ENCODE data around the gene DRD3.

DRD3 gene

DNA sequence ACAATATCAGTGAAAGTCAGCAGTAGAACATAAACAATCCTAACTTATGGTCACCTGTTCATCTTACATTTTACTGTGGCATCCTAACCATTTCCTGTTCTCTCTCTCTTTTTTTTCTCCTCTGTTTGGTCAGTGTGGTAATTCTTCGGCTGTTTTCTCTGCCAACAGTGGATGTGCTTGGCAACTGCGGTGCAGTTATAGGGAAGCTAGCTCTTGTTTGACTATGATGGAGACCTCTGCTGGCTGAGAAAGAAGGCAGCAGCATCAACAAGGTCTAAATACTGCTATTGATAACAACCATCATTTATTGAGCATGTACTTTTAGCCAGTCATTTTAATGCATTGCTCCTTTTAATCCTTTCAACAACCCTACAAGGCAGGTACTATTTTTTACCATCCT lies 723 bp upstream of the DRD3 start:
- DNase-seq (ENCODE audit: low read depth in 3 of 3), result no peak

DNA sequence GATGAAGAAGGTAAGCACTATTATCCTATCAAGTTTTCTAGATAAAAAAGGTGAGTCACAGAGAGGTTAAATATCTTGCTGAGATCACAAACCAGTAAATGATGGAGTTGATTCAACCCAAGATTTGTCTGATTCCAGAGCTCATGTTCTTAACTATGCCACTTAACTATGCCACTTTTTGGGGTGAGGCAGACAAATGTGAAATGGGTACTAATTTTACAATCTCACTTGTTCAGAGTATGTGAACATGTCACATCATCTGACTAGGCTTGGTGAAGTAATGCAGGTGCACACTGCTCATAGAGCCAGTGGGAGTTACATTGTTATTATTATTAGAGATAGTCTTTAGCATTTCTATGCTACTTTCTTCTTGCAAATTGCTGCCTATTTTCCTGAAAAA lies 2.0 kb downstream of the DRD3 start:
- no peak for DNase-seq (ENCODE audit: low read depth in 3 of 3)

DNA sequence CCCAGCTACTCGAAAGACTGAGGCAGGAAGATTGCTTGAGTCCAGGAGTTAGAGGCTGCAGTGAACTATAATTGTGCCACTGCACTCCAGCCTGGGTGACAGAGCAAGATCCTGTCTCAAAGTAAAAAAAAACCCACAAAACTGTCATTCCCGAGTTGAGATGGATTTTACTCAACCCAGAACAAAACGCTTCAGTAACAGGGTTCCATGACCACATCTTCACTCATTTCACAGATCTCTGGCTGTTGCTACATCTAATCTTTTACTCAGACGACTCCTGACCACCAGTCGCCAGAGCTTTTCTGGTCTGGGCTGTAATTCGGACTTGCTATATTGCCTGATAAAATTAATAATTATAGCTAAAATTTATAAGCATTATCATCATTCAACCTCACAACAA lies 2.4 kb downstream of the DRD3 start:
- no peak for DNase-seq (ENCODE audit: low read depth in 3 of 3)

DNA sequence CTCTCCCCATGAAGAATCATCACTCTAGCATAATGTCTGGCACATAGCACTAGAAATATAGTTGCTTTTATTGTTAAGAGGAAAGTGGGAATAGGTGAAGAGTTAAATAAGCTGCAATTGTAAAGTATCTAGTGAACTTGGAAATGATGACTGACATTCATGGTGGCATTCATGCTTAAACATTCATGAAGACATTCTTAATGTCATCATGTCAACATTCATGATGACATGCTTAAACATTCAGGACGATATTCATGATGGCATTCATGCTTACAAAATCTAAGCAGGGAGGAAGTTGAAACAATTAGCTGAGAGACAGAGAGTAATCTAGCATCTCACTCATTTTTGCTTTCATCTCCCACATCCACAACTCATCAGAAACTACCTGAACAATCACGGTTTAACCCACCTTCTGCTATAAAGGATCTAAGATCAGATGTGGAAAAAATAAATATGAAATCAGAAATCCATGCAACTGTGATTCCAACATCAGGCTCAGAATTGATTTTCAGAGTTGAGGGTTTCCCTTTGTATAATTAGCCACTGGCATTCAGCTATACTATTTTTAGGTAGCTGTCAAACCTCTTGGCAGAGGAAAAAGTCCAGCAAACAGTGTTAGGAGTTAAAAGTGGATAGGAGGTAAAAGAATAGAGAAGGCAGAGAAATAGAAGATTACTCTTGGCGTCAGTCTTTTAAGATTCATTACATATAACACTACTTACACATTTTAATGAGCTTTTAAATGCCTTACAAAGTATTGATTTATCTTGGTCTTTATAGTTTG lies 3.5 kb downstream of the DRD3 start:
- no peak for DNase-seq (ENCODE audit: low read depth in 3 of 3)

DNA sequence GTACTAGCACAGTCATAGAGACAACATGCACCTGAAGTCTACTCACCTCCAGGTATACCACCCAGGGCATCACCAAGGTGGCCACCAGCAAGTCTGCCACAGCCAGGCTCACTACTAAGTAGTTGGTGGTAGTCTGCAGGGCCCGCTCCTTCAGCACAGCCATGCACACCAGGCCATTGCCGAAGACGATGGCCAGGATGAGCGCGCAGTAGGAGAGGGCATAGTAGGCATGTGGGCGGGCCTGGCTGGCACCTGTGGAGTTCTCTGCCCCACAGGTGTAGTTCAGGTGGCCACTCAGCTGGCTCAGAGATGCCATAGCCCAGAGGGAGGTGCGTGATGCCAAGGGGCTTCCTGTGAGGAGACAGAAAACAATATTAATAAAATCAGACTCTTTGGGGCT lies 7.2 kb downstream of the DRD3 start:
- no peak for DNase-seq (ENCODE audit: low read depth in 3 of 3)

DNA sequence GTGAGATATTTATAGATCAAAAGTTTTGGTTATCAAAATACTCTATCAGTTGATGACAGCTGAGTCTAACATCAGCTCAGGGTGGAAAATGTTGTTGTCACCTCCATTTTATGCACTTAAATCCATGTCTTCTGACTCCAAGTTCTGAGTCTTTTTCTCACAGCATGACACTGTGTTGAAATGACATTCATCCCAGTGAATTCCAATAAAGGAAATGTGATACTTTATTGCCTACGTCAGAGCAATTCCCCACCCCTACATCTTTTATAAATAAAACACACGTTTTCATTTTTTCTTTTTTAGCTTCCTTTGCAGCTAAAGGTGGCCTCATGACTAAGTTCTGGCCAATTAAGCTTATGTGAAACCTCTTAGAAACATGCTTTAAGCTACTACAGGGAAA lies 10.7 kb downstream of the DRD3 start:
- no peak for DNase-seq (ENCODE audit: low read depth in 3 of 3)

DNA sequence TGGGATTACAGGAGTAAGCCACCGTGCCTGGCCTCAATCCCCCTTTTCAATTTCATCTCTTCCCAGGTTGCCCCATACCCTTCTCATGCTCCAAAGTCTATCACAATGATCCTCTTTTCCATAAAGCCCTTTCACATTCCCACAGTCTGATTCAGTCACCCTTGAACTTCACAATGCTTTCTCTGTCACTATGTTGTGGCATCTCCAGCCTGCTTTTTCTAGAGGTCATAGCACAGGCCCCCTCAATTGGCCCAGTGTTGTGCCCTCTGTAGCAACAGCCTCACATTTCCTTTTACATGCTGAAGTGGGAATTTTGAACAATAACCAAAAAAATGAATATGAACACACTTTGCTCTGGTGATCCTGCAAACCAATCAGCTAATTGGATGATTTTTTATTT lies 21.5 kb downstream of the DRD3 start:
- DNase-seq (ENCODE audit: low read depth in 3 of 3), result no peak

DNA sequence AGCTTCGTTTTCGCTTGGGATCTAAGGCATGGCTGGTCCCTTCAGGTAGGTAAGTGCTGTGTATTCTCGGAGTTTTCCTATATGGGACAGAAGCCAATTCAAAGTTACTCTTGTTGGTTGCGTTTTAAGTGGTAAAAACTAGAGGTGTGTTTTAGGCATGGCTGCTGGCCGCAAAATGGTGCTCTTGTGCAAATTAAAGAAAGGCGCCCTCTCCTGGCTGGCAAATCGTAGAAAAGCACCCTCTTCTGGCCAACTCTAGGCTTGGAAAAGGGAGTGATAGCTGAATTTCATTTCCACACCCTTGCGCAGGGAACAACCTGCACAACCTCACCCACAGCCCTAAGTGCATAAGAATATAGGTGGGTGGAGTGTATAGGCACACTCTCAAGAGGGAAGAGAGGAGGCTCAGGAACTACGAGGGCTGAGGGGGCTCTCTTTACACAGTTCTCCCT lies 23.5 kb downstream of the DRD3 start:
- DNase-seq (ENCODE audit: low read depth in 3 of 3), result peak in 2 of 3 experiments; percentile 5 to 6

DNA sequence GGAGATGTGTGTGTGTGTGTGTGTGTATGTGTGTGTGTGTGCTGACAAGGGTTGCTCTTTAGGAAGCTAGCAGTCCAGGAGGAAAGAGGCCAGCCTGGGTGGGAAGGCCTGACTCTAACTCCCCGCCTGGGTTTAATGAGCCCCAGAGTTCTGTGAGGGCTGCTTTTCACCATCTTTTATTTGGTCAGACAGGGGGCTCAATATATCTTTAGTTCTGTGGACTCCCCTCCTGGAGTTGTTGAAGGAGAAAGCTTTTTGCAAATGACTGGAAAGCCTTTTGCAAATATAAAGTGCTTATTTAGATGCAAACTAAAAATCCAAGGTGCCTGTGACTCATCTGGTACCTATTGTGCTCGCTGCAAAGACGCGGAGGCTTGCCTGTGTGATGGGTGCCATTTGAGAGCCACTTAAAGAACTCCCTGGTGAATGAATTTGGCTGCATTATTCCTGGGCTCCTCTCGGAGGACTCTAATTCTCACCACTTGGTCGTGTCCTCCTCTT lies 24.5 kb downstream of the DRD3 start:
- no peak for DNase-seq (ENCODE audit: low read depth in 3 of 3)

DNA sequence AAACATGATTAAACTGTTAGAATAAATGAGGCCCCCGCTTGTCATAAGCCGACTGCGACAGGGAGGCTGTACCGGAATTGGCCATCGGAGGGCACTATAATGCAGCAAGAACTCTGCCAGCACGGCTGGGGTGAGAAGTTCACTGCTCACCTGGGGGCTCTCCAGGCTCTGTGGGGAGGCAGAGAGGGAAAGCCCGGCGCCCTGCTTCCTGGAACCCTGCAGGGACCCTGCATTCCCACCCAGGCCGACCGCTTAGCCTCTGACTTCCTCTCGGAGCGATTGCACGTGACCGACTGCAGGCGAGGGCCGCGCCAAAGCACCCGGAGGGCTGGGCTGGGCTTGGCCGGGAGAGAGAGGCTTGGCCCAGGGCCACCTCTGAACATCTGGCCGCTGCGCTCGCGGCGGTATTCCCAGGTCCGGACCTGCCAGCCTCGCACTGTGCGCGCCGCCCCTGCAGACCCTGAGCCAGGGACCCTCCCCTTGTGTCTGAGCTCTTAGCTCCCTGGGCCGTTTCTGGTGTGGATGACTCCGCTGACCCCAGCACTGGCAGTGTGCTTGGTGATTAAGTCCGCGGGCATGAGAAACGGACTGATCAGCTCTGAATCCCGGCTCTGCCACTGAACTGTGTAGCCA lies 26.2 kb downstream of the DRD3 start:
- peak; percentile 73 to 75 (median 73) for DNase-seq (ENCODE audit: low read depth in 3 of 3)

DNA sequence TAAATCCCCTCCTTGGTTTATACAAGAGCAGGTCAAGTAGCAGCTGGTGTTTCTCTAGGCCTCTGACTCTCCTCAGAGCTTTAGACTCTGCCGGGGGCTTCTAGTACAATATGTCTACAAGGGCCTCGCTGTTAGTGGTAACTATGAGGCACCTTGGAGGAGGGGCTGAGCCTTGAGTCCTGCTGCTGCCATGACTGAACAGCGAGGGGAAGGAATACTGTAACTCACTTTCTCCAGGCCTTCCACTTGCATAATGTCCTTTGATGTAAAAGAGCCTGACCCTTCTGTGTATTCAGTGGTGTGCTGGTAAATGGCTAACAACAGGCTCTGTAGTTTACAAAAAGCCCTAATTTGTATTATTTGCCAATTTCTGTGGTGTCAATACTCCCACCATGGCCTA lies 27.8 kb downstream of the DRD3 start:
- DNase-seq (ENCODE audit: low read depth in 3 of 3), result no peak

DNA sequence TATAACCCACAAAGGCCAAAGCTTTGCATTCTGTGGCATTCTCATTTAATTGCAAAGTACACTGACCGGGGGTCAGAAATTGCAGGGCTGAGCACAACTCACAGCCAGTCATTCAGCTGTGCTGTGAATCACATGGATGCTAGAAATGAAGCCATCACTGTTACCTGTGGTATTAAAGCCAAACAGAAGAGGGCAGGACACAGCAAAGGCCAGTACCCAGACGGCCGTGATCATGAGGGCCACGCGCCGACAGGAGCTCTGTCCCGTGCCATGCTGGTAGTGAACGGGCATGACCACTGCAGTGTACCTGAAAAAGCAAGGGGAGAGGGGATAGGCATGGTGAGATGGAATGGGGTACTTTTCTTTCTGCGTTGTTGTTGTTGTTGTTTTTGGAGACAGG lies 31.6 kb downstream of the DRD3 start:
- DNase-seq (ENCODE audit: low read depth in 3 of 3), result no peak

DNA sequence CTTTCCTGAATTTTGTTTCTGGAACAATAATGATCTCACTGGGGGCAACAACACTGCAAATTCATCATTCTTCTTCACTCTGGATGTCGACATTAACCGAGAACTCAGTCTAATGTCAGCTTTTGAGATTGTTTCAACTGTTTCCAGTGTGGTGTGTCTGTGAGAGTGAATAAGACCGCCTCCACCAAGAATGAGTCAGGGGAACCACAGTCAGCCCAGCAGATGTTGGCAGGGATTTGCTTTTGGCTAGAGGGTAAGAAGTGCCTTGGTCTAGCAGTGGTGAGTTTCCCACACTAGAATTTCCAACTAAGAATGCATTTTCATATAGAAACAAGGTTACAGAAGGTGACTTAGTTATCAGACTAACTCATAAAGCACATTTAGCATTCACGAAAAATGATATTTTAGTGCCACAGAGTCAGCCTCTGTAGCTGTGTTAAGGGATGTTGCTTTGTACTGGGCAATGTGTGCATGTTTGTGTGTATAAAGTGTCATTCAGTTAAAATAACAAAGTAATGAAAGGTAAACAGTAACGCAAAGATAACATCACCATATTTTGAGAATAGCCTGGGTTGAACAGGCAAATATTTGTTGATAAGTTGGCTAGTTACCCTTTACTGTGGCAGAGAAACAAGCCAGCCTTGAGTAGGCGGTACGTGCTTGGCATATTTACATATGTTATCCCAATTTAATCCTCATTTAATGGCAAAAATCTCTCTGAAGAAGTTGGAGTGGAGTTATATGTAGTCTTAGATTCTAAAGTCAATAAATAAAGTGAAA lies 33.8 kb downstream of the DRD3 start:
- no peak for DNase-seq (ENCODE audit: low read depth in 3 of 3)

DNA sequence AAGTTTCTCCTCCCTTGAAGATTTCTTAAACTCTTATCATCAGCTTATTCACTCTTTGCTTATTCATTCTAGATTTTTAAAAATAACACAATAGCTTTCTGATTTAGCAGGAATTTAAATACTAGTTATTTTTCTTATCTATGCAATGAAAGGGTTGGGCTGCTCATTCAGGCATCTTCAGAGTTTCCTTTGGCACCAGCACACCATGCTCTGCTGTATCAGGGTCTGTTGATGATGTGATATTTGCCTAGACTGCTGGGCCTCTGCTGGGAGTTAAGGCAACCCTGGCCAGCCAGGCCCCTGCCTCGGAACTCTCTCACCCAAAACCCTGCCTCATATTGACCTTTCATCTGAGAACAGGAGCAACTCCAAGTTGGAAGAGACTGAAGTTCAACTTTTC lies 35.0 kb downstream of the DRD3 start:
- no peak for DNase-seq (ENCODE audit: low read depth in 3 of 3)

DNA sequence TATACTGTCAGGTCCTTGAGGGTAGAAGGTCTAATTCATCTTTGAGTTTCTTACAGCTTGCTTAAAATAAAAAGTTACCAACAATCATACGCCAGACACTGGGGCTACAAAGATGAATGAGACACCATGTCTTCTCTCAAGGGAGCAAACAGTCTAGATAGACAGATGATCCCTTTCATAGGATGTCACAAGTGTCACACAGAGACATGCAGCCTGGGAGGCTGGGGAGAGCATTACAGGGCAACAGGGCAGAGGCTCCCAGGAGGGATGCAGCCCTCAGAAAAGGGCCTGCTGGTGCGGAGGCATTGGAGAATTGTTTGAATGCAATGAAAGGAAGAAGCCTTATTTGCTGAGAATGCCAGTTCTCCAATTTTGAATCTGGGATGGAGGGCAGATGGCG lies 39.0 kb downstream of the DRD3 start:
- no peak for DNase-seq (ENCODE audit: low read depth in 3 of 3)

DNA sequence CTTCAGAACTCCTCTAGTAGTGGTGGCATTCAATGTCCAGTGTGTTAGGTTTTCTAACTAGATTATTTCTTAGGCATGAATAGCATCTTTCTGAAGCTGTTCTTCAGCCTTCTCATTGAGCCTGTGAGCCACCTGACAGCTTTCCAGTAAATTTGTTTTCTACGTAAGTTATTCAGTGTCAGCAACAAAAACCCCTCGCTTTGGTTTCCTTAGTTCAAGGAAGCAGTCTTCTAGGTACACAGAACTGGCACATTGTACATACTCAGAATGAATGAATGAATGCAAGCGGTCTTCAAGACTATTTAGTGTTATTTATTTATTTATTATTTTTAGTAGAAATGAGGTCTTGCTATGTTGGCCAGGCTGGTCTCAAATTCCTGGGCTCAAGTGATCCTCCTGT lies 44.9 kb downstream of the DRD3 start:
- no peak for DNase-seq (ENCODE audit: low read depth in 3 of 3)

DNA sequence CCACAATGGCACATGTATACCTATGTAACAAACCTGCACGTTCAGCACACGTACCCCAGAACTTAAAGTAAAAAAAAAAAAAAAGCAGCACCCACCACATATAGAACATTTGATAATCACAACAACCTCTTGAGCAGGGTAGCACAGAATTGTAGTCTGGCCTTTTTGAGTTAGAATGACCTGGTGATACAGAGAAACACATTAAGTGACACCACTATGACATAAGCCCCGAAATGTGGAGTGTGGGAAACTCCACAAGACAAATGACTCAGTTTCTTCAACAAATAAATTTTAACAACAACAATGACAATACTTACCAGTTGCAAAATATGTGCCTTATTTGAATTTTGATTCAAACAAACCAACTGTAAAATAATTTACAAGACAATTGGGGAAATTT lies 46.4 kb downstream of the DRD3 start:
- no peak for DNase-seq (ENCODE audit: low read depth in 3 of 3)

DNA sequence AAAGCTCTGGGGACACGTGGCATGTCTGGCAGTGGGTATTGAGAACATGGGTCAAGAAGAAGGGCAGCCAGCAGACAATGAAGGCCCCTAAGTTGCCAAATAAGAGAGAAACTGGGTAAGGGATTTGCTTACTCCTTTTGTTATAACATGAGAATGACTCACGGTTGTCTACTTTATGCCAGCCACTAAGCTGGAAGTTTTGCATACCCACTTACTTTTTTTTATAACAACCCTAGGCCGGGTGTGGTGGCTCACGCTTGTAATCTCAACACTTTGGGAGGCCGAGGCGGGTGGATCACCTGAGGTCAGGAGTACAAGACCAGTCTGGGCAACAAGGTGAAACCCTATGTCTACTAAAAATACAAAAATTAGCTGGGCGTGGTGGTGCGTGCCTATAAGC lies 50.0 kb downstream of the DRD3 start:
- no peak for DNase-seq (ENCODE audit: low read depth in 3 of 3)

DNA sequence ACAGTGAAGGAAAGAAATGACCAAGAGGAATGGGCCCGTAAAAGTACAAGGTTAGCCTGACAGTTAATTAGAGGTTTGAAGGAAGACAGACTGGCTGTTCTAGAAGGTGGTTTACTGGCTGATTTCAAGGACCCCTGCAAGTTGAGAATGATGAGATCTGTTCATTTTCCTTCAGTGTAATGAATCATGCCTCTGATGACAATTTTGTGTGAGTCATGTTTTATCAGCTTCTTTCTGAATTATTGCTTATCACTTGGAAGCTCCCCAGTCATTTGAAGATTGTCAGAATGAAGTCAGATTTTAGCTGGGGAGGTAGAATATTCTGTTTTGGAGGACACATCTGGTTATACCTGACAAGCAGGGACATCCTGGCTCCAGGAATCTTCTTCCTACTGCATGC lies 50.6 kb downstream of the DRD3 start:
- DNase-seq (ENCODE audit: low read depth in 3 of 3), result no peak

DNA sequence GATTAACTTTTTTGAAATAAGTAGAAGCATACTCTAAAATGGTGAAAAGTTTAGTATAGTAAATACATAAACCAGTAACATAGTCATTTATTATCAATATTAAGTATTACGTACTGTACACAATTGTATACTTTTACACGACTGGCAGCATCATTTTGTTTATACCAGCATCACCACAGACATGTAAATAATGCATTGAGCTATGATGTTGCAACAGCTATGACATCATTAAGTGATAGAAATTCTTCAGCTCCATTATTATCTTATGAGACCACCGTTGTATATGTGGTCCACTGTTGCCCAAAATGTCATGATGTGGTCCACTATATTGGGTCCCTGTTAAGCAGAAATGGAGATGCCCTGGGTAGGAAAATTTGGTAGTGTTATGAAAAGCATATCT lies 51.3 kb downstream of the DRD3 start:
- DNase-seq (ENCODE audit: low read depth in 3 of 3), result no peak

DNA sequence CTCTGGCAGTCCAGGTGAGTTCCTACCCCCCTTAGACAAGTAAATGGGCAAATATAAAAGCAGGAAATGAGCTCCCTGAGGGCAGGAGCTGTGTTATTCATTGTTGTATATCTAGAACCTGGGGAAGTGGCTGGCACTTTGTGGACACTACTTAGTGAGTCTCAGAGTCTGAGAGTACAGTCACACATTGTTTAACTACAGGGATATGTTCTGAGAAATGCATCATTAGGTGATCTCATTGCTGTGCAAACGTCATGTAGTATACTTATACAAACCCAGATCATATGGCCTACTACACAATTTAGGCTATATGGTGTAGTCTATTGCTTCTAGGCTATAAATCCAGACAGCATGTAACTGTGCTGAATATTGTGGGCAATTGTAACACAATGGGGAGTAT lies 52.4 kb downstream of the DRD3 start:
- DNase-seq (ENCODE audit: low read depth in 3 of 3), result no peak

DNA sequence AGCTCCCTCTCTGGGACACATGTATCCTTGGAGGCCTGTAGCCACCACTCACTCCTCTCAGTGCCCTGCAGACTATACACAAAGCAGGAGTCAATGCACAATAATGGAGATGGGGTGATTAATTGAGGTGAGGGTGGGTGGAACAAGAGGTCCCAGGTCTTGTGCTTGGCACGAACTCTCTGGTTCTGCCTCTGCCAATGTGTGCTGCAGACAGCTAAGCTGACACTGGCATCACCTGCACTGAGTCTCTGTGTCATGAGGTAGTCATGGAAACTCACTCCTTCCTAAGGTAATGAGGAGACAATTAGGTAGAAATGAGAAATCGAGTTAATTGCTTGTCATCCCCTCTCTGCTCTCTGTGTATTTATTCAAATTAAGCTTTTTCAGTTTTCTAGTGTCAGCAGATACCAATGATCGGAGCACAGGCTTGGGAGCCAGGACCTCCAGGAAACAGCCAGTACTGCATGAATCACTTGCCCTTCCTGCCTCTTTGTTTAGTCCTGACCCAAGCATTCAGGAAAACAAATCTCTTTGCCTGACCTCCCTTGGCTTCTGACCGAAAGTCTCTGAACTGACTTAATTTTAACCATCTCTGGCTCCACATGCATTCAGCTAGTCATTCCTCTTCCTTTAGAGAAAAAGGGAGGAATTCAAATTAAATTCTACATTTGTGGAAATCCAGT lies 56.7 kb downstream of the DRD3 start:
- no peak for DNase-seq (ENCODE audit: low read depth in 3 of 3)
